SU-DHL-6 (cell line): ENCODE data around the gene RINL.

ENCODE experiments used
- H2AFZ ChIP-seq: fragments of 200-600 bp; sonication (generic); 2 replicates; pipeline ENCODE4 v1.6.1; 2014; ENCODE audit warnings: low read depth, mild to moderate bottlenecking, moderate library complexity, mixed read lengths, antibody characterized with exemption, low read length; ENCODE audit not compliant: severe bottlenecking
- H3F3A ChIP-seq: fragments of 200-600 bp; shearing (Covaris generic); 2 replicates; pipeline ENCODE4 v1.6.0; 2016; ENCODE audit warnings: antibody characterized with exemption, mild to moderate bottlenecking; ENCODE audit not compliant: insufficient read depth
- H3K27ac ChIP-seq: fragments of 200-600 bp; sonication (generic); 2 replicates; pipeline ENCODE4 v1.5.1; 2016; ENCODE audit warnings: low read depth, mild to moderate bottlenecking, low read length, moderate library complexity, mixed read lengths
- H3K27me3 ChIP-seq: fragments of 200-600 bp; sonication (generic), shearing (Covaris generic); 2 replicates; pipeline ENCODE4 v1.6.0; 2014; ENCODE audit warnings: mild to moderate bottlenecking, low read length
- H3K36me3 ChIP-seq: fragments of 200-600 bp; sonication (generic); 2 replicates; pipeline ENCODE4 v1.6.1; 2014; ENCODE audit warnings: mild to moderate bottlenecking, low read length, mixed read lengths
- H3K4me2 ChIP-seq: fragments of 300-600, 200-600 bp; shearing (Covaris generic), sonication (generic); 2 replicates; pipeline ENCODE4 v1.6.0; 2014; ENCODE audit warnings: low read length, low read depth, mild to moderate bottlenecking; ENCODE audit not compliant: poor library complexity, severe bottlenecking
- H3K4me3 ChIP-seq: fragments of 200-600 bp; sonication (generic); 2 replicates; pipeline ENCODE4 v1.5.1; 2014; ENCODE audit warnings: antibody characterized with exemption, low read length, mild to moderate bottlenecking, mixed read lengths; ENCODE audit not compliant: insufficient read depth, poor library complexity, severe bottlenecking
- H3K79me2 ChIP-seq: fragments of 200-600 bp; sonication (generic); 2 replicates; pipeline ENCODE4 v1.6.1; 2014; ENCODE audit warnings: mild to moderate bottlenecking, low read length, moderate library complexity; ENCODE audit not compliant: insufficient read depth
- H3K9ac ChIP-seq: fragments of 200-600 bp; sonication (generic); 2 replicates; pipeline ENCODE4 v1.7.0; 2014; ENCODE audit warnings: mild to moderate bottlenecking, low read length
- H3K9me2 ChIP-seq: fragments of 200-600 bp; sonication (generic); replicated peaks from 2 replicates; pipeline ENCODE4 v1.6.1; 2014; ENCODE audit warnings: low read length; ENCODE audit not compliant: insufficient read depth
- H3K9me3 ChIP-seq: fragments of 200-600 bp; sonication (generic); 2 replicates; pipeline ENCODE4 v1.6.1; 2014; ENCODE audit warnings: low read length, mixed read lengths; ENCODE audit not compliant: insufficient read depth
- H4K20me1 ChIP-seq: fragments of 200-600 bp; sonication (generic); 2 replicates; pipeline ENCODE4 v1.6.1; 2014; ENCODE audit warnings: low read depth, mild to moderate bottlenecking, antibody characterized with exemption, low read length, moderate library complexity, mixed read lengths
- EZH2phosphoT487 ChIP-seq: fragments of 200-600 bp; sonication (generic), shearing (Covaris generic); conservative IDR thresholded peaks from 2 replicates; pipeline ENCODE4 v1.6.1; 2018; ENCODE audit warnings: mild to moderate bottlenecking, antibody characterized with exemption, low read length, moderate library complexity, mixed read lengths
- TF ChIP-seq, protein P1 (sequence below): fragments of 200-600 bp; sonication (generic); IDR thresholded peaks from one replicate; pipeline ENCODE4 v1.5.1; 2017; ENCODE audit warnings: antibody characterized with exemption, mild to moderate bottlenecking, low read length, moderate library complexity; ENCODE audit not compliant: insufficient read depth, poor library complexity, severe bottlenecking

RINL gene

DNA sequence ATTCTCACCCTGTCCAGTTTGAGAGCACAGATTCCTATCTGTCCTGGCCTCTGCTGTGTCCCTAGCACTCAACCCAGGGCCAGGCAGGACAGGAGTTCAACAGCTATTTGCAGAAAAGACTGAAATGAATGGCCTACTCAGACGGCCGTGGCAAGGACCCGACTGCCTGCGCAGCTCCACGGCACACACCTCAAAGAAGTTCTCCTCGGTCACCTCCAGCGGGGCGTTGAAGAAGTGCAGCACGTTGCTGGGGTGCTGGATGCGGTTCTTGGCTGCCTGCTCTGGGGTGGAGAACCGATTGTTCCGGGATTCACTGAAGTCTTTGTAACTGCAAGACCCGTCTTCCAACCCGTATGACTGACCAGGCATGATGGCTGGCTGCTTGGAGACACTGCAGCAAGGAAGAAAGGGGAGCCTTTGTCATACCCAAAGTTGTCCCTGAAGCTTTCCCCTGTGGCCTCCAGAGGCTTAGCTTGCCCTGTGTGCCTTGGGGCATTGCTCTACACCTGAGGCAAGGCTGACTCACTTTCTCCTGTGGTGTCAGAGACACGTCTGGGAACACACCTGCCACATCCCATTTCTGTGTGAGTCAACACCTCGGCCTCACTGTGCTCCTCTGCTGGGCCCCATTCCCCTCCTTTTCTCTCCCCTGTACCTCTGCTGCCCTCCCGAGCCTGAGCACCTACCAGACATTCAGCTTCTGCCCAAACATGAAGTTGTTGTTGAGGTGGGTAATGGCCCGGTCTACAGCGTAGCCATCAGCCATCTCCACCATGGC is 39.7 kb downstream of the RINL start:
- peaks cover 71% of the 10 kb centered on the region for H3F3A ChIP-seq
- H3K27ac ChIP-seq = no peak overlapping the region
- no peaks in the 10 kb centered on the region for H3K9me3 ChIP-seq
- TF ChIP-seq, protein P1, sequence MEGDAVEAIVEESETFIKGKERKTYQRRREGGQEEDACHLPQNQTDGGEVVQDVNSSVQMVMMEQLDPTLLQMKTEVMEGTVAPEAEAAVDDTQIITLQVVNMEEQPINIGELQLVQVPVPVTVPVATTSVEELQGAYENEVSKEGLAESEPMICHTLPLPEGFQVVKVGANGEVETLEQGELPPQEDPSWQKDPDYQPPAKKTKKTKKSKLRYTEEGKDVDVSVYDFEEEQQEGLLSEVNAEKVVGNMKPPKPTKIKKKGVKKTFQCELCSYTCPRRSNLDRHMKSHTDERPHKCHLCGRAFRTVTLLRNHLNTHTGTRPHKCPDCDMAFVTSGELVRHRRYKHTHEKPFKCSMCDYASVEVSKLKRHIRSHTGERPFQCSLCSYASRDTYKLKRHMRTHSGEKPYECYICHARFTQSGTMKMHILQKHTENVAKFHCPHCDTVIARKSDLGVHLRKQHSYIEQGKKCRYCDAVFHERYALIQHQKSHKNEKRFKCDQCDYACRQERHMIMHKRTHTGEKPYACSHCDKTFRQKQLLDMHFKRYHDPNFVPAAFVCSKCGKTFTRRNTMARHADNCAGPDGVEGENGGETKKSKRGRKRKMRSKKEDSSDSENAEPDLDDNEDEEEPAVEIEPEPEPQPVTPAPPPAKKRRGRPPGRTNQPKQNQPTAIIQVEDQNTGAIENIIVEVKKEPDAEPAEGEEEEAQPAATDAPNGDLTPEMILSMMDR = no peak
- no peak for TF ChIP-seq EZH2phosphoT487
- H3K27me3 ChIP-seq = no peaks in the 10 kb centered on the region
- H2AFZ ChIP-seq = no peak overlapping the region
- H3K9me2 ChIP-seq = no peaks in the 10 kb centered on the region
- H3K9ac ChIP-seq = no peak overlapping the region
- H4K20me1 ChIP-seq = peaks cover 31% of the 10 kb centered on the region
- H3K79me2 ChIP-seq = peaks cover 25% of the 10 kb centered on the region
- H3K4me3 ChIP-seq = no peak overlapping the region
- no peak overlapping the region for H3K4me2 ChIP-seq
- H3K36me3 ChIP-seq = peaks cover 42% of the 10 kb centered on the region

DNA sequence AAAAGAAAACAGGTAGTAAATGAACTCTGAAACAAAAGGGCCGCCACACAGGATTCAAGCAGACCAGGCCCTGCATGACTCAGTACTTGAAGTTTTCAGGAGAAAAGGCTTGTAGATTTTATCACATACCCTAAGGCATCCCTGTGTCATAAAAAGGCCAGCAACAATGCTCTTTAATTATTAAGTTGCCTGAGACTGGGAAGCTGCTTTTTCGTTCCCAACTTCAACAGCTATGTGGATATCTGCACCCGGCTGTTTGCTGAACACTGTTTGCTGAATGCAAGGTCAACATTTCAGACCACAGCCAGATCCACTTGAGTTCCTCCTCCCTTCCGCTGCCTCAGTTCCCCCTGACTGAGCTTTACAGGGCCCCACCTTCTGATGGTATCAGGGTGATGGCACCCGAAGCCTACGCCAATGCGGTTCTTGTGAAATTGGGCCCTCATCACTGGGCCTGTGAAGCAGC is 40.4 kb downstream of the RINL start:
- peaks cover 35% of the 10 kb centered on the region for H3K36me3 ChIP-seq
- H3K9ac ChIP-seq = no peak overlapping the region
- no peaks in the 10 kb centered on the region for H3K9me3 ChIP-seq
- H3K27ac ChIP-seq = no peak overlapping the region
- no peak overlapping the region for H3K4me3 ChIP-seq
- H2AFZ ChIP-seq = no peak overlapping the region
- H3K9me2 ChIP-seq = no peaks in the 10 kb centered on the region
- peaks cover 78% of the 10 kb centered on the region for H3F3A ChIP-seq
- H3K79me2 ChIP-seq = peaks cover 18% of the 10 kb centered on the region
- H3K27me3 ChIP-seq = no peaks in the 10 kb centered on the region
- TF ChIP-seq EZH2phosphoT487 = no peak
- TF ChIP-seq, protein P1 = no peak
- no peak overlapping the region for H3K4me2 ChIP-seq
- H4K20me1 ChIP-seq = peaks cover 24% of the 10 kb centered on the region

DNA sequence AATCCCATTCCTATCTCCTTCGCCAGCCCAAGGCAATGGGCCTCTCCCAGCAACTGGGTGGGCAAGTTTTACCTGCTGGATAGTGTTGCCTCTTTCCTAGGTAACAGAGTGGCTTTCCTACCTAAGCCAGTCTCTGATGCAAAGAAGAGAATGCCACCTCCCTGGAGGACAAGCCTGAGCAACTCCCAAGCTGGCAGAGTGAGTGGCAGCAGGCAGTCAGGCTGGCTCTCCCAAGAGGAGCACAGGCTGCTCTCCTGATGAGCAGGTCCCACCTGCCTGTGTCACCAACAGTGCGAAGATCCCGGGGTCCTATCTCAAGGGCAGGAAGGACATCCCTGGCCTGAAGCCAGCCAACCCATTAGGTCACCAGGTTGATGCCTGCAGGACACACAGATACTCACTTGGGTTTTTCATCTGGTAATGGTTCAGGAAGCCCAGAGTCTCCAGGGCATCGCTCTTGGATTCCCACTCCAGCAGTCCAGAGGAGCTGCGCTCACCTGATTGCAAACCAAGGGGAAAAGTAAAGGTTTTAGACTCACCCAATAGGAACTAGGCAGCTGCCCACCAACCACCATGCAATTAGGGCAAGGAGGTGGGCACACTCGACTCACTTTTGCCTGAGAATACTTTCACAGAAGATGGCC is 41.0 kb downstream of the RINL start:
- H4K20me1 ChIP-seq = peaks cover 18% of the 10 kb centered on the region
- no peak overlapping the region for H3K4me2 ChIP-seq
- no peak overlapping the region for H3K27ac ChIP-seq
- H3K27me3 ChIP-seq = no peaks in the 10 kb centered on the region
- TF ChIP-seq, protein P1 = no peak
- H3K79me2 ChIP-seq = peaks cover 12% of the 10 kb centered on the region
- peaks cover 73% of the 10 kb centered on the region for H3F3A ChIP-seq
- no peaks in the 10 kb centered on the region for H3K9me3 ChIP-seq
- no peaks in the 10 kb centered on the region for H3K9me2 ChIP-seq
- H3K4me3 ChIP-seq = no peak overlapping the region
- H2AFZ ChIP-seq = no peak overlapping the region
- H3K9ac ChIP-seq = no peak overlapping the region
- H3K36me3 ChIP-seq = peaks cover 30% of the 10 kb centered on the region
